ENCODE data around the gene SLC1A2.
A peak's percentile ranks its signal among the peaks of the same experiment; 100 is the strongest.

The SLC1A2 gene

DNA sequence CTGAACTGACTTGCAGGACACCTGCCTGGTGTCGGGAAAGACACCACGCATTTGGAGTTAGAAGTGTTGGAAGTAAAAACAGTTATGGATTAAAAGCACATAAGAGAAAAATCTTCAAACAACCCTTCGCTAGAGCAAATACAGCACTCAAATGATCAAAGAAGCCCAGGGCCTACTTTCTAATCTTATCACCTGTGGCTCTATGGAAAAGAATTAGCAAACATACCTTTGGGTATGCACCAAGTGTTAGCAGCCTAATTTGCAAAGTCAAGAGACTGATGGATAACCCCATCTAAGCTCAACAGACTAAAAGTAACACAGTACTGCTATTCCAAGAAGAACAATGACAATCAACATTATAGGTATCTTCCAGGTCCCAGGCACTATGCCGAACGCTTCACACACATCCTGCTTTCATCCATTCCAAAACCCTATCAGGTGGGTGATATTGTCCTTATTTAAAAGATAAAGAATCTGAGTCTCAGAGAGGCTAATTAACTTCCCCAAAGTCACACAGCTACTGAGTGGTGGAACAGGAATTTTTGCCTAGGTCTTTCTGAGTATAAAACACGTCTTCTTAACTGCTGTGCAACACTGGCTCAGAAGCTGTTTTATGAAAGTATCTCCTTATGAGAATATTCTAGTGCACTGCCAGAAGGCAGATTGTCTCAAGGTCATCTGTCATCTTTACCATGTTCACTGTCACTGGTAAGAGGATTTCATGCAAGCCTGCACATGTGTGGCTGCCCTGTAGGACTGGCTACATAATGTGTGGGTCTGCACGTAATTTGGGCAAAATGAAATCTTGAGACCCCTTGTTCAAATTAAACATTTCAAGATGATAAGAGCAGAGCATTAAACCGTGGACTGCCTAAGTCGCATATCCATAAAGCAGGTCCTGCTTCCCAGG lies 16.4 kb downstream of the SLC1A2 start:
- no peak overlapping the region for H3K4me3 ChIP-seq (ENCODE audit: low read depth, low read length)
- TF ChIP-seq, protein P1, sequence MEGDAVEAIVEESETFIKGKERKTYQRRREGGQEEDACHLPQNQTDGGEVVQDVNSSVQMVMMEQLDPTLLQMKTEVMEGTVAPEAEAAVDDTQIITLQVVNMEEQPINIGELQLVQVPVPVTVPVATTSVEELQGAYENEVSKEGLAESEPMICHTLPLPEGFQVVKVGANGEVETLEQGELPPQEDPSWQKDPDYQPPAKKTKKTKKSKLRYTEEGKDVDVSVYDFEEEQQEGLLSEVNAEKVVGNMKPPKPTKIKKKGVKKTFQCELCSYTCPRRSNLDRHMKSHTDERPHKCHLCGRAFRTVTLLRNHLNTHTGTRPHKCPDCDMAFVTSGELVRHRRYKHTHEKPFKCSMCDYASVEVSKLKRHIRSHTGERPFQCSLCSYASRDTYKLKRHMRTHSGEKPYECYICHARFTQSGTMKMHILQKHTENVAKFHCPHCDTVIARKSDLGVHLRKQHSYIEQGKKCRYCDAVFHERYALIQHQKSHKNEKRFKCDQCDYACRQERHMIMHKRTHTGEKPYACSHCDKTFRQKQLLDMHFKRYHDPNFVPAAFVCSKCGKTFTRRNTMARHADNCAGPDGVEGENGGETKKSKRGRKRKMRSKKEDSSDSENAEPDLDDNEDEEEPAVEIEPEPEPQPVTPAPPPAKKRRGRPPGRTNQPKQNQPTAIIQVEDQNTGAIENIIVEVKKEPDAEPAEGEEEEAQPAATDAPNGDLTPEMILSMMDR (IDR thresholded peaks at IDR 0.05; ENCODE audit: borderline replicate concordance, insufficient read depth, low read depth, low read length) = no peak

DNA sequence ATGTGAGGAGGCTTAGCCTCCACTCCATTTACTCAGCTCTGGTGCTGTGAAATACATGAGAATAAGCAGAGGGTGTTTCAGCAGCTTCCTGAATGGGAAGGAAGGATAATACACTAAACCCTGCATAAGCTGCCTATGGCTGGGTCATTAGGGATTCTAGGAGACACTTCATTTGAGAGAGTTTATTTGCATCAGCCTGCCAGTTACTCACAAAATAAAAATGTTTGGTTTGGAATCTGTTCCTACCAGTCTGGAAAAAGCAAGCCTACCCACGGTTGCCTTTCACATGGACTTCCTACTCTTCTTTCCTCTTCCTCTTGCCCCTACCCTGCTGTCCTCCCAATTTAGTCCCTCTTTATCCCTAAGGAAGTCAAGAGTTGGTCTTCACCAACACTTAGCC lies 20.5 kb downstream of the SLC1A2 start:
- TF ChIP-seq, protein P1 (IDR thresholded peaks at IDR 0.05; ENCODE audit: borderline replicate concordance, insufficient read depth, low read depth, low read length) = no peak

DNA sequence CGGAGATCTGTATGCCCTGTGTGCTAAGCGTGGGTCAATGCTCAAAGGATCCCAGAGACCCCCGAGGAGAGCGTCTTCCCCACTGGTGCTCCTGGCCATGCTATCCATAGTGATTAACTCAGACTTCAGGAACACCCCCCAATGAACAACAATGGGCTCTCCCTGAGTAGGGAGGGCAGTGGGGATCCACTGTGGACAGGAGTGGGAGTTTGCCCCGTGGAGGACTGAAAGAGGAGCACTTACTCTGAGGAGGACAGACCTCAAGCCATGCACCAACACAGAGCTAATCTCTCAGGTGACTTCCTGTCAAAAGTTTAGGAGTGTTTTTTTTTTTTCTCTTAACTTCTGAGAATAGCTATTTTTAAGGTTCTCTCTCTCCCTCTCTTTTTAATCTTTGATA lies 24.4 kb downstream of the SLC1A2 start:
- H3K4me3 ChIP-seq (ENCODE audit: low read depth, low read length) = no peak overlapping the region

More for the DNA sequence above, 20.5 kb downstream of the SLC1A2 start:
- H3K4me3 ChIP-seq (ENCODE audit: low read depth, low read length) = no peak overlapping the region

DNA sequence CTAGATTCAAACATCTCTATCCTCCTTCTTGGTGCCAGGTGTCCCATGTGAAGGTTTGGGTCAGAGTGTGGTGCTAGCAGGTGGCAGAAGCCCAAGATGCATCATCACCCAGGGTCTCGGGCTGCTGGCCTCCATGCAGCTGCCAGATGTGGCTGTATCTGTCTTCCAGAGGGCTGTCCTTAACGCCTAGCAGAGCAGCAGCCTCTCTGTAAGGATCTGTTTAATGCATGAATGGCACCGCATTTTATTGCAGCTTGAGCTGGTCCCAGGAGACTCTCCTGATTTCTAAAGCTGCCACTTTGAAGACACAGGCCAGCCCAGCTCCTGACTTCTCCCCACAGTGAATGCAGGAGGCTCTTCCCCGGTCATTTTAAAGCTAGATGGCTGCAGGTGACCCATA lies 26.3 kb downstream of the SLC1A2 start:
- TF ChIP-seq, protein P1 (IDR thresholded peaks at IDR 0.05; ENCODE audit: borderline replicate concordance, insufficient read depth, low read depth, low read length) = no peak
- no peak overlapping the region for H3K4me3 ChIP-seq (ENCODE audit: low read depth, low read length)

More for the DNA sequence above, 24.4 kb downstream of the SLC1A2 start:
- TF ChIP-seq, protein P1 (IDR thresholded peaks at IDR 0.05; ENCODE audit: borderline replicate concordance, insufficient read depth, low read depth, low read length) = no peak

DNA sequence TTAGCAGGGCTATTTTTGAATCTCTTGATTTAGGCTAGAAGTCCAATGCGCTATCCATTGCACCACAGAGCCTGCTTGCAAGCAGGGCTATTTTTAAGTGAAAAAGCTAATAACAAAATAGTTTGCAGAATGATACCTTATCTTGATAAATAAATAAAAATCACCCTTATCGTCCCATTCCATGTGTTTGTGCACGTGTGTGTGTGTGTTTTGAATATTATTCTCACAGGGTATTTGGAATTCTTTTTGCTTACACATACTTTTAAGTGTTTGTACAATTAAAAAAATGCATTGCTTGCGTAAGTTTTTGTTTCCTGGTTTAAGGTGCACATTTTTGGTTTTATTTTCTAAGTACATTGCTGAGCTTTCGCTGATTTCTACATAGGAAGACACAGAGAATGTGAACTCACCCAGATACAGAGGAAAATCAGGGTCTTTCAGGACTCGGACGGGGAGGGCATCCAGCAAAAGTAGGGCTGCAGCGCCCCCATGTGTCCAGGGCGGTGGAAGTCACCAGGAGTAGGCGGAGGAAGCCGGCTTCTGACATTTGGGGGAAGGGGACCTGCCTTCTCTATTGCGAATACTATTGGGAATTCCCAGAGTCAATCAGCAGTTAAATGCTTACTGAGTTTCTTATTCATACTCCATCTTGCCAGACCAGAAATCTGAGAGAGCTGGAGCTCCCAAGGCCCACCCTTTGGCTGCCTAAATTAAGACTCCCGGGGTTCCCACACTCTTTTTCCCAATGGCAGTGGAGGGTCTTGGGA lies 27.3 kb downstream of the SLC1A2 start:
- TF ChIP-seq, protein P1 (IDR thresholded peaks at IDR 0.05; ENCODE audit: borderline replicate concordance, insufficient read depth, low read depth, low read length) = peak; percentile 89
- no peak overlapping the region for H3K4me3 ChIP-seq (ENCODE audit: low read depth, low read length)

DNA sequence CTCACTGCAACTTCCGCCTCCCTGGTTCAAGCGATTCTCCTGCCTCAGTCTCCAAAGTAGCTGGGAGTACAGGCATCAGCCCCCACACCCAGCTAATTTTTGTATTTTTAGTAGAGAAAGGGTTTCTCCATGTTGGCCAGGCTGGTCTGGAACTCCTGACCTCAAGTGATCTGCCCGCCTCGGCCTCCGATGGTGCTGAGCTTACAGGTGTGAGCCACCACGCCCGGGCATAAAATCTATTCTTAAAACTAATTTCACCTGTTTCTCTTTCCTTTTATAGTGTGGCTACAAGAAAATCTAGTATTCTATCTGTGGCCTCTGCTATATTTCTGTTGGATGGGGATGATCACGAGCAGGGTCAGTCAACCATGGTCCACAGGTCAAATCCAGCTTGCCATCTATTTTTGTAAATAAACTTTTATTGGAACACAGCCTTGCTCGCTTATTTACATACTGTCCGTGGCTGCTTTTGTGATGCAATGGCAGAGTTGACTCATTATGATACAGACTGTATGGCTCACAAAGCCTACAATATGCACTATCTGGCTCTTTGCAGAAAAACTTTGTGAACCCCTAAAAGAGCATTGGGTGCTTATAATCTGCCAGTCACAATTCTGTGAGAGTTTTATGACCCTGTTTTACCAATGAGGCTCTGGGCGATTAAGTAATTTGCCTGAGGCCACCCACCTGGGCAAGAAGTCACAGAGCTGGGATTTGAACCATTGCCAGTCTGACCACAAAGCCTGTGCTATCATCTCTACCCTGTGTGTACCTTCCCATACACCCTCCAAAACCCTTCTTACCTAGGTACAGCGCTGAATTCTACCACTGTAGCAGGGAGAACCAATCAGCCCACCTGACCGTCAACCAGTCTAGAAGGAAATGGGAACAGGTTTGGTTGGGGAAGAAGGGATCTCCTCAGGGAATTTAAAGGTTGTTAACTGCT lies 28.3 kb downstream of the SLC1A2 start:
- peak overlapping the region; percentile 18 for H3K4me3 ChIP-seq (ENCODE audit: low read depth, low read length)
- TF ChIP-seq, protein P1 (IDR thresholded peaks at IDR 0.05; ENCODE audit: borderline replicate concordance, insufficient read depth, low read depth, low read length) = no peak

Data from GM12875 (cell line).